NCI-H748 (cell line): ENCODE data around the gene GSK3B.
"Not testable (repeated sequence)": the region's sequence is repeated elsewhere in the genome, so short reads cannot be mapped to it uniquely, and the experiment has no call there.

Source experiments
- DNase-seq: peaks from one replicate; lab custom pipeline; 2025; ENCODE audit not compliant: unreplicated experiment; lab: John Stamatoyannopoulos, UW

The GSK3B gene

GRCh38 chr3:119888681-119889080 is 205.6 kb downstream of the GSK3B start:
- DNase-seq: not testable (repeated sequence)

- DNase-seq: no peak
Observed at GRCh38 chr3:119885746-119886530, 208.3 kb downstream of the GSK3B start.

GRCh38 chr3:119884161-119884557 is 210.1 kb downstream of the GSK3B start:
- no peak for DNase-seq

GRCh38 chr3:119883461-119884160 is 210.6 kb downstream of the GSK3B start:
- no peak for DNase-seq

- no peak for DNase-seq
Observed at GRCh38 chr3:119880966-119881365, 213.3 kb downstream of the GSK3B start.

GRCh38 chr3:119873646-119874045 is 220.6 kb downstream of the GSK3B start:
- no peak for DNase-seq

- no peak for DNase-seq
Observed at GRCh38 chr3:119872773-119873172, 221.5 kb downstream of the GSK3B start.

GRCh38 chr3:119871571-119871970 is 222.7 kb downstream of the GSK3B start:
- no peak for DNase-seq

- DNase-seq: no peak
Observed at GRCh38 chr3:119870512-119870911, 223.7 kb downstream of the GSK3B start.

GRCh38 chr3:119864476-119864875 is 229.8 kb downstream of the GSK3B start:
- DNase-seq: no peak

- no peak for DNase-seq
Observed at GRCh38 chr3:119862616-119863015, 231.6 kb downstream of the GSK3B start.

- DNase-seq: no peak
Observed at GRCh38 chr3:119861681-119862080, 232.6 kb downstream of the GSK3B start.

GRCh38 chr3:119859728-119860127 is 234.5 kb downstream of the GSK3B start:
- no peak for DNase-seq

- no peak for DNase-seq
Observed at GRCh38 chr3:119858957-119859356, 235.3 kb downstream of the GSK3B start.

- DNase-seq: no peak
Observed at GRCh38 chr3:119856695-119857094, 237.6 kb downstream of the GSK3B start.

- DNase-seq: no peak
Observed at GRCh38 chr3:119849126-119849525, 245.1 kb downstream of the GSK3B start.

- DNase-seq: no peak
Observed at GRCh38 chr3:119841808-119842471, 252.3 kb downstream of the GSK3B start.

- no peak for DNase-seq
Observed at GRCh38 chr3:119835556-119835955, 258.7 kb downstream of the GSK3B start.

- DNase-seq: no peak
Observed at GRCh38 chr3:119834754-119835370, 259.4 kb downstream of the GSK3B start.

- DNase-seq: no peak
Observed at GRCh38 chr3:119831941-119832371, 262.3 kb downstream of the GSK3B start.

GRCh38 chr3:119831022-119831421 is 263.2 kb downstream of the GSK3B start:
- DNase-seq: no peak
